GM08714 (cell line): Measurements from ENCODE around the gene ALG6.

ENCODE experiments used
- H3K4me3 ChIP-seq: fragments of 200-500 bp; sonication (Bioruptor generic); 2 replicates; pipeline ENCODE4 v1.5.1; 2014; ENCODE audit warnings: mild to moderate bottlenecking, low read length, inconsistent platforms
- ZNF274 ChIP-seq: IDR thresholded peaks from 2 replicates; pipeline ENCODE4 v1.6.1; 2012; ENCODE audit warnings: mild to moderate bottlenecking, low read depth, low read length

The ALG6 gene

GRCh38 chr1:63359561-63359960, 7.9 kb upstream of the ALG6 start:
- TF ChIP-seq ZNF274 = no peak
- H3K4me3 ChIP-seq = no peak overlapping the region

GRCh38 chr1:63362073-63362472, 5.4 kb upstream of the ALG6 start:
- no peak for TF ChIP-seq ZNF274
- no peak overlapping the region for H3K4me3 ChIP-seq

GRCh38 chr1:63362578-63362977, 4.8 kb upstream of the ALG6 start:
- no peak overlapping the region for H3K4me3 ChIP-seq
- no peak for TF ChIP-seq ZNF274

- TF ChIP-seq ZNF274 = no peak
- H3K4me3 ChIP-seq = no peak overlapping the region
Measured at GRCh38 chr1:63363014-63363413, 4.4 kb upstream of the ALG6 start.

- no peak for TF ChIP-seq ZNF274
- H3K4me3 ChIP-seq = peak overlapping the region; percentile 33; the same call in 1 of the 2 replicates
Measured at GRCh38 chr1:63366908-63367214, 566 bp upstream of the ALG6 start.

- H3K4me3 ChIP-seq = peak overlapping the region; percentile 88
- no peak for TF ChIP-seq ZNF274
Measured at GRCh38 chr1:63368131-63368530, 704 bp downstream of the ALG6 start.

GRCh38 chr1:63379583-63379982, 12.2 kb downstream of the ALG6 start:
- no peak overlapping the region for H3K4me3 ChIP-seq
- TF ChIP-seq ZNF274 = no peak

- no peak overlapping the region for H3K4me3 ChIP-seq
- TF ChIP-seq ZNF274 = no peak
Measured at GRCh38 chr1:63381741-63382140, 14.3 kb downstream of the ALG6 start.

- no peak for TF ChIP-seq ZNF274
Measured at GRCh38 chr1:63401945-63402344, 34.5 kb downstream of the ALG6 start.

GRCh38 chr1:63403386-63403785, 36.0 kb downstream of the ALG6 start:
- no peak overlapping the region for H3K4me3 ChIP-seq
- TF ChIP-seq ZNF274 = no peak

More at GRCh38 chr1:63401945-63402344, 34.5 kb downstream of the ALG6 start:
- no peak overlapping the region for H3K4me3 ChIP-seq

- no peak for TF ChIP-seq ZNF274
- no peak overlapping the region for H3K4me3 ChIP-seq
Measured at GRCh38 chr1:63405021-63405420, 37.6 kb downstream of the ALG6 start.

- H3K4me3 ChIP-seq = no peak overlapping the region
- TF ChIP-seq ZNF274 = no peak
Measured at GRCh38 chr1:63405987-63406386, 38.6 kb downstream of the ALG6 start.

GRCh38 chr1:63407002-63407401, 39.6 kb downstream of the ALG6 start:
- TF ChIP-seq ZNF274 = no peak
- no peak overlapping the region for H3K4me3 ChIP-seq

- TF ChIP-seq ZNF274 = no peak
- H3K4me3 ChIP-seq = no peak overlapping the region
Measured at GRCh38 chr1:63408331-63408730, 40.9 kb downstream of the ALG6 start.

GRCh38 chr1:63411066-63411465, 43.6 kb downstream of the ALG6 start:
- TF ChIP-seq ZNF274 = no peak
- H3K4me3 ChIP-seq = no peak overlapping the region

GRCh38 chr1:63413394-63413793, 46.0 kb downstream of the ALG6 start:
- TF ChIP-seq ZNF274 = no peak
- no peak overlapping the region for H3K4me3 ChIP-seq
